Ovary (tissue), 9 donors: ENCODE data around the gene IGFBPL1. TPM values are rescaled to one million over a fixed set of nuclear protein-coding genes. Genes with fewer than 3 reads are reported as not detected.

Experiments used
- DNase-seq, 5 donors: peaks; one replicate each; pipeline ENCODE4 v3.0.0-alpha.2; 2019 to 2020
- H3K27ac ChIP-seq, 2 donors: fragments of 200-600 bp; one replicate each; pipeline versions ENCODE4 v1.5.1 to v1.8.0; 2019 to 2022
- H3K27me3 ChIP-seq: fragments of 200-600 bp; one replicate; pipeline ENCODE4 v1.8.0; 2022
- H3K36me3 ChIP-seq: fragments of 200-600 bp; sonication (generic); one replicate; pipeline ENCODE4 v1.5.1; 2019
- H3K4me1 ChIP-seq: one replicate; pipeline ENCODE4 v1.8.1; 2013; ENCODE audit warnings: mild to moderate bottlenecking, moderate library complexity; ENCODE audit not compliant: insufficient read depth
- H3K4me3 ChIP-seq: fragments of 200-600 bp; sonication (generic); one replicate; pipeline ENCODE4 v1.5.1; 2017
- H3K9me3 ChIP-seq, 2 donors: fragments of 200-600 bp in 1 of 2; sonication (generic) in 1 of 2; one replicate each; pipeline versions ENCODE4 v1.5.1 to v1.8.1; 2013 to 2019; ENCODE audit warnings: mild to moderate bottlenecking in 1 of 2, moderate library complexity in 1 of 2
- CTCF ChIP-seq, 3 donors: fragments of 450-650 bp in 2 of 3; fragments of 200-600 bp in 1 of 3; IDR thresholded peaks; one replicate each; pipeline versions ENCODE4 v1.5.1 to v1.8.0; 2016 to 2022; ENCODE audit warnings: antibody characterized with exemption in 3 of 3, mild to moderate bottlenecking in 1 of 3
- EP300 ChIP-seq: sonication (generic); formaldehyde crosslinking; IDR thresholded peaks from one replicate; pipeline ENCODE4 v1.6.1; 2017; ENCODE audit warnings: antibody characterized with exemption
- POLR2A ChIP-seq: fragments of 450-650 bp; IDR thresholded peaks from one replicate; pipeline ENCODE4 v1.6.1; 2017; ENCODE audit warnings: antibody characterized with exemption, mild to moderate bottlenecking, moderate library complexity
- WGBS, 3 donors: extraction: QIAGEN DNeasy Blood & Tissue Kit in 1 of 3; methylation state at CpG; one replicate each; pipeline versions ENCODE4 v1.1.5 to v1.1.7; 2013 to 2017; 5-methylcytosine and 5-hydroxymethylcytosine counted together
- intact Hi-C, 4 donors: fragments of 100-400 bp; cut with DNase I; formaldehyde crosslinking; loops; one replicate each; pipeline versions ENCODE4 v1.11.0 to v1.15.1; 2022 to 2023
- polyA plus RNA-seq, 2 donors: library from polyadenylated mRNA; stranded (reverse); fragments of 200-250 nt in 1 of 2; fragments of 350-450 nt in 1 of 2; fragmentation: Illumina TruSeq in 1 of 2; extraction: RNeasy Lipid Tissue Mini Kit (QIAGEN cat#74804) in 1 of 2; gene quantifications; one replicate each; pipeline ENCODE4 v1.2.3, GENCODE V29; 2013 to 2014
- total RNA-seq, 7 donors: library from RNA; depleted of rRNA in 2 of 7; stranded (reverse); fragments of >200 nt in 2 of 7; fragmentation: NEBNext Ultra II Directional in 3 of 7; extraction: Animal tissue kit (Norgen Biotek cat#: 25700) in 3 of 7; gene quantifications; one replicate each; pipeline versions ENCODE4 v1.1.0 to v1.2.4, GENCODE V29; 2016 to 2023
- donor health status: DM: no; HTN: no; CAD: no; lungs with moderate emphysema.
- donor health status: DM: no; HTN: no; CAD: no.
- donor health status: Bipolar disorder and iron deficiency.
- donor health status: DM: yes; HTN: yes; CAD: no.
- donor health status: DM: no; HTN: no; CAD: no.
- donor health status: DM: yes; HTN: yes; CAD: no.

IGFBPL1 gene
- total and polyA plus RNA-seq, 9 donors: 0.28 to 0.42 (median 0.31) TPM; not detected in 6

- TF ChIP-seq CTCF (IDR thresholded peaks at IDR 0.05) (no peak), EP300 (no peak), POLR2A (no peak)
- Histone ChIP-seq H3K27ac (no peak overlapping the region), H3K36me3 (no peaks in the 10 kb centered on the region), H3K4me3 (no peak overlapping the region), H3K27me3 (no peaks in the 10 kb centered on the region), H3K9me3 (no peaks in the 10 kb centered on the region), H3K4me1 (no peaks in the 10 kb centered on the region)
- WGBS, 3 donors: 81 to 86% (median 84%) methylated on average over 3 of the region's 3 CpGs
- DNase-seq: no peak
- intact Hi-C loops: loop anchor here in 1 of 4 donors (10.0 kb wide), 1 partner anchor 520 kb away; no protein-coding TSS in a partner anchor
Observed at GRCh38 chr9:38434853-38435252, 10.6 kb upstream of the IGFBPL1 start.

GRCh38 chr9:38434365-38434764 is 10.1 kb upstream of the IGFBPL1 start:
- Histone ChIP-seq H3K4me1 (no peaks in the 10 kb centered on the region), H3K27ac (no peak overlapping the region), H3K4me3 (no peak overlapping the region), H3K27me3 (no peaks in the 10 kb centered on the region), H3K36me3 (no peaks in the 10 kb centered on the region), H3K9me3 (no peaks in the 10 kb centered on the region)
- TF ChIP-seq POLR2A: no peak
- no peak for TF ChIP-seq EP300
- no peak for TF ChIP-seq CTCF (IDR thresholded peaks at IDR 0.05)
- intact Hi-C loops: loop anchor here in 1 of 4 donors (10.0 kb wide), 1 partner anchor 520 kb away; no protein-coding TSS in a partner anchor
- no peak for DNase-seq
- WGBS, 3 donors: 63 to 72% (median 70%) methylated on average over 3 of the region's 3 CpGs

GRCh38 chr9:38432922-38433510 is 8.8 kb upstream of the IGFBPL1 start:
- intact Hi-C loops: loop anchor here in 1 of 4 donors (10.0 kb wide), 1 partner anchor 518 kb away; no protein-coding TSS in a partner anchor
- Histone ChIP-seq H3K4me1 (no peaks in the 10 kb centered on the region), H3K27me3 (no peaks in the 10 kb centered on the region), H3K36me3 (no peaks in the 10 kb centered on the region), H3K27ac (no peak overlapping the region), H3K9me3 (no peaks in the 10 kb centered on the region), H3K4me3 (no peak overlapping the region)
- 17 to 37% (median 20%) methylated on average over 3 of the region's 3 CpGs for WGBS, 3 donors
- TF ChIP-seq EP300: no peak
- TF ChIP-seq POLR2A: no peak
- TF ChIP-seq CTCF (IDR thresholded peaks at IDR 0.05): peak; percentile 15 to 28 (median 22)
- DNase-seq: no peak

DNA sequence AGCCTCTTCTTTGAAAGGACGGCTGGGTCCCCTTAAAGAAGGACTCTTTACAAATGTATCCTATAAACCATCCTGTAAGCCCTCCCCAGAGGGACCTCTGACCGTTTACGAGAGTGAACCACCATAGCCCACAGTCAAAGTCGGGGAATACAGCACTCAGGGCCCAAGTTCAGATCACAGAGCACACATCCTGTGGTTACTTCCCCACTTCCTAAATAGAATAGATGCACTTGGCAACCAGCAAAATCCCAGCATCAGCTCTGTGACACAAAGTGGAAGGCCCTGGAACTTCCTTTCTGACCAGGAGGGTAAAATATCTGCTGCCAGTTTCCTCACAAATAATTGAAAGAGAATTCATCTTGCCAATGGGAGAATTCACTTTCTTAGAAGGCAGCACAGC is 6.9 kb upstream of the IGFBPL1 start:
- H3K36me3 ChIP-seq: no peaks in the 10 kb centered on the region
- no peaks in the 10 kb centered on the region for H3K9me3 ChIP-seq
- WGBS, 3 donors: 78 to 85% (median 81%) methylated on average over 4 of the region's 4 CpGs
- H3K27me3 ChIP-seq: no peaks in the 10 kb centered on the region
- TF ChIP-seq CTCF (IDR thresholded peaks at IDR 0.05) (no peak), EP300 (no peak), POLR2A (no peak)
- intact Hi-C loops: loop anchor here in 1 of 4 donors (10.0 kb wide), 1 partner anchor 516 kb away; no protein-coding TSS in a partner anchor
- no peak overlapping the region for H3K27ac ChIP-seq
- H3K4me1 ChIP-seq: no peaks in the 10 kb centered on the region
- DNase-seq: no peak
- no peak overlapping the region for H3K4me3 ChIP-seq
